Amniotic epithelial cell (primary cell): ENCODE measurements around the gene KRTAP9-4.
"Not testable (repeated sequence)": the region's sequence is repeated elsewhere in the genome, so short reads cannot be mapped to it uniquely, and the experiment has no call there.

Source experiments
- DNase-seq: peaks from one replicate; pipeline ENCODE4 v3.0.0-alpha.2; 2010; ENCODE audit warnings: low read depth

Gene KRTAP9-4

GRCh38 chr17:41265078-41265477 lies 15.6 kb downstream of the KRTAP9-4 start, which contains the start of gene KRTAP9-6:
Gene KRTAP9-6, plus strand, starts transcription at chr17:41265378. Its CDS starts 0 bp downstream, at chr17:41265378.
- DNase-seq, result no peak

- no peak for DNase-seq
These were observed 18.2 kb downstream of the KRTAP9-4 start for GRCh38 chr17:41267711-41268110.

GRCh38 chr17:41271323-41271722 lies 21.8 kb downstream of the KRTAP9-4 start:
- DNase-seq, result not testable (repeated sequence)

DNA sequence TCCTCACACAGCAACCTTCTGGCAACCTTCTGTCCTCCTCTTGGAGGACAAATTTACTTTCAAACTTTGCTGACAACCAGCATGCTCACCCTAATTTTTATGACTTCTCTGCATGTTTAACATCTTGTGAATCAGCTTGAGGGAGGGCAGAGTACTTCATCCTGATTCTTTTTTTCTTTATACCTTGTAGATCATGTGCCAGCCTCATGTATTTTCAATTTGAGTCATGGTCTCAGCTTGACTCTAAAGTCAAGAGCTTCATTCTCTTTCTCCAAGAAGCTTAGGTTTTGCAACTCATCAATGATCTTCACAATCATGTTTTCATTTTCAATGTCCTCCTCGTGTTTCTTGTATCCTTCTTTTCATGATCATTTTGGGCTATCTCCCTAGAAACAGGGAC lies 22.4 kb downstream of the KRTAP9-4 start:
- DNase-seq, result no peak

- DNase-seq, result not testable (repeated sequence)
These were observed 26.2 kb downstream of the KRTAP9-4 start, which contains the start of gene KRTAP9-7 for GRCh38 chr17:41275648-41276190. Gene KRTAP9-7, plus strand, starts transcription at chr17:41275698. Its CDS starts 0 bp downstream, at chr17:41275698.

DNA sequence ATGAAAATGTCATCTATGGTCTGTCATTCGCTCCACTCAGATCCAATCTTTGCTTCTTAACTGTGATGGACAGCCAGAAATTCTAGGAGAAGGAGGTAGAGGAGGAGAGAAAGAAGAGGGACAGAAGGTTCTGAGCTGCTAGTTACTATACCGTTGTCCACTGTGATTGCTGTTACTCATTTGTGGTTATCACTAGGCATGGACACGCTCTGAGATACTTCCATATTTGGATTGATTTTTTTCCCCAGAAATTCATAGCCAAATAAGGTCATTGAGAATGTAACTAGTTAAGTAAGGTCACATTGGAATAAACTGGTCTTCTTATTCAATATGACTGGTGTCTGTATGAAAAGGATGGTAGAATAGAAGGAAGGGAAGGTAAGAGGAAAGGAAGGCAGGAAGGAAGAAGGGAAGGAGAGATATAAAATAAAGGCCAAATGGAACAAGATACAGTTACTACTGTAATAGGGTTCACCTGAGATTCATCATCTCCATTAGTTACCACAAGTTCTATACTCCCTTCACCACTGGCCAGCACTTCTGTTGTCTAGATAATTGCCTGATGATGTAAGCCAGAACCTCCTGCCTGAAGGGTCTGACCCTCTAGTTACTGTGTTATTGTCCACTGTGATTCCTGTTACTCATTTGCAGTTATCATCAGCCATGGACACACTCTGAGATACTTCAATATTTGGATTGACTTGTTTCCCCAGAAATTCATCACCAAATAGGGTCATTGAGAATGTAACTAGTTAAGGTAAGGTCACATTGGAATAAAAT lies 28.9 kb downstream of the KRTAP9-4 start:
- no peak for DNase-seq

- DNase-seq, result peak; percentile 18
These were observed 34.6 kb downstream of the KRTAP9-4 start for GRCh38 chr17:41284043-41284442.

GRCh38 chr17:41284546-41284945 lies 35.1 kb downstream of the KRTAP9-4 start:
- no peak for DNase-seq

- DNase-seq, result no peak
These were observed 37.6 kb downstream of the KRTAP9-4 start for GRCh38 chr17:41287050-41287449.

GRCh38 chr17:41294016-41294415 lies 44.5 kb downstream of the KRTAP9-4 start:
- no peak for DNase-seq

DNA sequence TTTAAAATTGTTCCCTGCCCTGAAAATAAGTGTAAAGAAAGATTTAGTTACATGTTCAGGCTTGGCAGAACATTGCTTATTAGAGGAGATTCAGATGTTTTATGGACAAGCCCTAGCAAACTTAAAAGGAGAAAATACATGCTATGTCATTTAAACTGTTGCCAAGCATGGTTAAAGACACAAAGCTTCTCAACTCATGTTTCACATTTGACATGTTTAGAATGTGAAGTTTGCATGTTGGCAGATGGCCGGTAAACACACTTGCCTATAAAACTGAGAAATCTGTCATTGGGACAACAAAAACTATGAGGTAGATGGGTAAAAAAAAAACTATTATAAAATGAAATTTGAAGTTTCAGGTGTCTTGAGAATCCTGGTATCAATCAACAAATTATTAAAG lies 47.4 kb downstream of the KRTAP9-4 start:
- DNase-seq, result no peak

GRCh38 chr17:41298458-41299135 lies 49.1 kb downstream of the KRTAP9-4 start:
- DNase-seq, result no peak
